GM12878 (cell line): Measurements from ENCODE around the gene MUSTN1. TPM values are rescaled to one million over a fixed set of nuclear protein-coding genes. Genes with fewer than 3 reads are reported as not detected.

Source experiments
- ATAC-seq: fragments of 200-7000 bp; cut with Tn5 transposase; 3 replicates; pipeline ENCODE4 v1.9.1; 2020; ENCODE audit warnings: mild to moderate bottlenecking, moderate library complexity
- BruUV-seq: library from RNA; stranded (reverse); fragments of 400-500 nt; replicated peaks from 2 replicates; lab custom pipeline; 2021; lab: Mats Ljungman, UMichigan
- CTCF ChIA-PET: fragments of 300-600 bp; sonication (Branson Sonifier 250); formaldehyde crosslinking; extraction: SDS; loops from one replicate; lab custom pipeline; 2021; ENCODE audit warnings: inconsistent platforms; lab: Yijun Ruan, JAX
- POLR2A ChIA-PET: fragments of 350-600 bp; formaldehyde crosslinking; extraction: SDS; loops from one replicate; lab custom pipeline; 2021; ENCODE audit warnings: inconsistent platforms; lab: Charles Lee
- RAD21 ChIA-PET: fragments of 300-600 bp; sonication (Branson Sonifier 250); formaldehyde crosslinking; loops from one replicate; lab custom pipeline; 2023; ENCODE audit warnings: antibody characterized with exemption; ENCODE audit not compliant: unreplicated experiment; lab: Charles Lee
- SMC1A ChIA-PET: fragments of 300-600 bp; sonication (Branson Sonifier 250); formaldehyde crosslinking; loops from one replicate; lab custom pipeline; 2023; ENCODE audit not compliant: unreplicated experiment, uncharacterized antibody; lab: Charles Lee
- DNase-seq: peaks from one replicate; pipeline ENCODE4 v3.0.0-alpha.2; 2011; ENCODE audit warnings: low read depth, low spot score
- FAIRE-seq: peaks from 3 replicates; lab custom pipeline; 2011; peaks lifted over from hg19 to GRCh38; lab: Jason Lieb, UNC
- H2AFZ ChIP-seq: 2 replicates; pipeline ENCODE4 v1.6.0; 2011; ENCODE audit warnings: low read depth, low read length, control low read depth; ENCODE audit not compliant: control insufficient read depth
- H3K27ac ChIP-seq: 2 replicates; pipeline ENCODE4 v1.5.1; 2011; ENCODE audit warnings: control low read depth; ENCODE audit not compliant: control insufficient read depth, insufficient read depth
- H3K27me3 ChIP-seq, 2 experiments: replicated peaks in 1 of 2; 2 replicates each; pipeline versions ENCODE4 v1.6.0 to v1.6.1; 2011; ENCODE audit warnings: low read length in 1 of 2; ENCODE audit not compliant: control insufficient read depth in 2 of 2, insufficient read depth in 2 of 2
- H3K36me3 ChIP-seq, 2 experiments: 2 replicates each; pipeline ENCODE4 v1.5.1; 2011; ENCODE audit warnings: low read length in 1 of 2; ENCODE audit not compliant: control insufficient read depth in 2 of 2, insufficient read depth in 2 of 2
- H3K4me1 ChIP-seq: 2 replicates; pipeline ENCODE4 v1.6.1; 2011; ENCODE audit warnings: mild to moderate bottlenecking, low read length, moderate library complexity, mixed read lengths; ENCODE audit not compliant: control insufficient read depth, insufficient read depth
- H3K4me2 ChIP-seq: 2 replicates; pipeline ENCODE4 v1.6.0; 2011; ENCODE audit warnings: control low read depth; ENCODE audit not compliant: control insufficient read depth, insufficient read depth
- H3K4me3 ChIP-seq: fragments of 200-600 bp; sonication (generic); 2 replicates; pipeline ENCODE4 v1.5.1; 2016
- H3K79me2 ChIP-seq: 2 replicates; pipeline ENCODE4 v1.6.0; 2011; ENCODE audit warnings: low read length; ENCODE audit not compliant: control insufficient read depth, insufficient read depth
- H3K9ac ChIP-seq: 2 replicates; pipeline ENCODE4 v1.8.0; 2011; ENCODE audit warnings: low read length, control low read depth, mixed read lengths; ENCODE audit not compliant: control insufficient read depth, insufficient read depth
- H3K9me3 ChIP-seq: replicated peaks from 3 replicates; pipeline ENCODE4 v1.5.1; 2011; ENCODE audit warnings: mild to moderate bottlenecking, low read length; ENCODE audit not compliant: control insufficient read depth, insufficient read depth
- H4K20me1 ChIP-seq: 2 replicates; pipeline ENCODE4 v1.6.0; 2011; ENCODE audit not compliant: control insufficient read depth, insufficient read depth
- ATF7 ChIP-seq: fragments of 450-650 bp; IDR thresholded peaks from 2 replicates; pipeline ENCODE4 v1.6.1; 2016; ENCODE audit warnings: low read depth, mild to moderate bottlenecking
- CBFB ChIP-seq: IDR thresholded peaks from 2 replicates; pipeline ENCODE4 v1.6.1; 2016; ENCODE audit warnings: antibody characterized with exemption, low read depth
- ELK1 ChIP-seq: IDR thresholded peaks from 2 replicates; pipeline ENCODE4 v1.6.1; 2012; ENCODE audit warnings: low read depth, low read length, improper control_type of control experiment
- JUND ChIP-seq: IDR thresholded peaks from 2 replicates; pipeline ENCODE4 v1.6.1; 2012; ENCODE audit warnings: low read depth, mild to moderate bottlenecking, low read length, improper control_type of control experiment, moderate library complexity
- PKNOX1 ChIP-seq: fragments of 450-650 bp; IDR thresholded peaks from 2 replicates; pipeline ENCODE4 v1.6.1; 2016; ENCODE audit warnings: mild to moderate bottlenecking
- POLR2AphosphoS2 ChIP-seq: IDR thresholded peaks from 2 replicates; pipeline ENCODE4 v1.6.1; 2011; ENCODE audit warnings: low read depth, mild to moderate bottlenecking, low read length, improper control_type of control experiment, moderate library complexity
- TARDBP ChIP-seq: IDR thresholded peaks from 2 replicates; pipeline ENCODE4 v1.6.1; 2016; ENCODE audit warnings: borderline replicate concordance
- TCF12 ChIP-seq: IDR thresholded peaks from 2 replicates; pipeline ENCODE4 v1.6.1; 2011; ENCODE audit warnings: low read depth, mild to moderate bottlenecking, low read length
- TCF3 ChIP-seq: IDR thresholded peaks from 2 replicates; pipeline ENCODE4 v1.6.1; 2012; ENCODE audit warnings: low read depth, mild to moderate bottlenecking, low read length, borderline replicate concordance; ENCODE audit not compliant: insufficient read depth
- ZNF217 ChIP-seq: fragments of 450-650 bp; IDR thresholded peaks from 2 replicates; pipeline ENCODE4 v1.6.1; 2017; ENCODE audit warnings: antibody characterized with exemption, mild to moderate bottlenecking
- ZNF592 ChIP-seq: fragments of 450-650 bp; IDR thresholded peaks from 2 replicates; pipeline ENCODE4 v1.6.1; 2017; ENCODE audit warnings: mild to moderate bottlenecking, moderate library complexity
- WGBS: methylation state at CpG from one replicate; pipeline ENCODE4 v1.1.6; 2016; ENCODE audit warnings: low lambda C conversion rate; ENCODE audit not compliant: insufficient replicate concordance, insufficient coverage; ENCODE audit errors: missing lambda C conversion rate; 5-methylcytosine and 5-hydroxymethylcytosine counted together
- in situ Hi-C: fragments of 300-500 bp; cut with MboI; formaldehyde crosslinking; loops from 9 replicates; pipeline ENCODE4 v1.14.3; 2018; ENCODE audit warnings: mixed read lengths
- intact Hi-C: fragments of 100-400 bp; cut with micrococcal nuclease; formaldehyde crosslinking; loops from one replicate; pipeline ENCODE4 v1.14.2; 2022; ENCODE audit not compliant: unreplicated experiment
- polyA plus RNA-seq, 11 experiments: library from polyadenylated mRNA; depleted of rRNA in 4 of 11; unstranded in 6 of 11; stranded (reverse) in 5 of 11; fragments of >200 nt; fragmentation: Nextera tagmentation in 4 of 11; fragmentation: Illumina TruSeq in 1 of 11; extraction: Ambion mirVana in 4 of 11; extraction: Trizol in 1 of 11; gene quantifications; 1 replicate in 1 of 11; 2 replicates in 10 of 11; pipeline versions ENCODE4 v1.2.1 to v1.2.3, GENCODE V29; 2011 to 2016; ENCODE audit warnings: inconsistent platforms in 2 of 11, missing spikeins in 2 of 11, low read depth in 1 of 11
- total RNA-seq, 4 experiments: library from RNA; depleted of rRNA in 3 of 4; stranded (reverse); fragments of >200 nt in 3 of 4; fragmentation: Illumina TruSeq in 1 of 4; extraction: Trizol in 1 of 4; gene quantifications; 2 replicates each; pipeline versions ENCODE4 v1.2.1 to v1.2.3, GENCODE V29; 2013 to 2021

MUSTN1 gene
- total and polyA plus RNA-seq, 10 of the 15 experiments (the other 5 are each of a cell fraction or from before 2014, with no cell fraction given): 0.35 to 4.5 (median 1.2) TPM; not detected in 2

- Histone ChIP-seq H3K27ac (no peak overlapping the region), H3K4me3 (no peak overlapping the region), H3K4me1 (no peaks in the 10 kb centered on the region), H3K79me2 (no peaks in the 10 kb centered on the region), H3K9me3 (no peaks in the 10 kb centered on the region), H3K27me3 (no peaks in the 10 kb centered on the region), H3K36me3 (no peaks in the 10 kb centered on the region), H3K4me2 (no peak overlapping the region), H2AFZ (no peak overlapping the region), H3K9ac (no peak overlapping the region), H4K20me1 (no peaks in the 10 kb centered on the region)
- no TSS peak for BruUV-seq
- in situ Hi-C loops (no loop called here), intact Hi-C loops (no loop called here)
- SMC1A ChIA-PET: interaction anchor here (0.7 to 1.0 kb wide), 5 partner anchors 27 to 438 kb away, joined by 3 read pairs; no protein-coding TSS in a partner anchor
- ATAC-seq (peak; percentile 26), DNase-seq (no peak), FAIRE-seq (no peak)
- RAD21 ChIA-PET: no interaction called here
- TF ChIP-seq CBFB (no peak), PKNOX1 (no peak), ATF7 (no peak), JUND (no peak), TARDBP (no peak), TCF12 (no peak), ZNF217 (no peak), ELK1 (no peak), TCF3 (no peak), POLR2AphosphoS2 (no peak), ZNF592 (no peak)
- WGBS: 22% methylated on average over 10 of the region's 10 CpGs
- POLR2A ChIA-PET: interaction anchor here (0.6 kb wide), 1 partner anchor 239 kb away, joined by 3 read pairs; no protein-coding TSS in a partner anchor
- CTCF ChIA-PET: interaction anchor here (0.7 to 1.9 kb wide), 12 partner anchors 9 to 144 kb away, joined by 3 to 13 read pairs (median 4); no protein-coding TSS in a partner anchor
Observed at GRCh38 chr3:52798376-52798977, 36.3 kb downstream of the MUSTN1 start.
